IPS-18a (cell line): ENCODE measurements around the gene CNNM3.
"Not testable (repeated sequence)": the region's sequence is repeated elsewhere in the genome, so short reads cannot be mapped to it uniquely, and the experiment has no call there.

Experiments
- H3K27ac ChIP-seq: one replicate; pipeline ENCODE4 v1.5.1; 2013; ENCODE audit warnings: low read length
- H3K27me3 ChIP-seq: one replicate; pipeline ENCODE4 v1.6.1; 2013; ENCODE audit warnings: mild to moderate bottlenecking, low read length; ENCODE audit not compliant: control insufficient read depth, insufficient read depth
- H3K36me3 ChIP-seq: one replicate; pipeline ENCODE4 v1.6.1; 2013; ENCODE audit warnings: low read depth, low read length; ENCODE audit not compliant: control insufficient read depth
- H3K4me1 ChIP-seq: one replicate; pipeline ENCODE4 v1.6.1; 2013; ENCODE audit warnings: low read depth, low read length; ENCODE audit not compliant: control insufficient read depth
- H3K4me3 ChIP-seq: one replicate; pipeline ENCODE4 v1.5.1; 2013; ENCODE audit warnings: low read length
- H3K9ac ChIP-seq: one replicate; pipeline ENCODE4 v1.6.1; 2013; ENCODE audit warnings: mild to moderate bottlenecking, low read length, moderate library complexity
- H3K9me3 ChIP-seq: one replicate; pipeline ENCODE4 v1.6.1; 2013; ENCODE audit warnings: low read depth, low read length; ENCODE audit not compliant: control insufficient read depth

The CNNM3 gene

GRCh38 chr2:96801005-96801785, 14.9 kb upstream of the CNNM3 start:
- Histone ChIP-seq H3K36me3 (no peaks in the 10 kb centered on the region), H3K4me3 (no peak overlapping the region)

GRCh38 chr2:96801786-96802595, 14.1 kb upstream of the CNNM3 start:
- no peak overlapping the region for H3K27ac ChIP-seq
- no peaks in the 10 kb centered on the region for H3K36me3 ChIP-seq
- no peaks in the 10 kb centered on the region for H3K27me3 ChIP-seq
- H3K9ac ChIP-seq = no peak overlapping the region
- no peaks in the 10 kb centered on the region for H3K4me1 ChIP-seq
- H3K9me3 ChIP-seq = no peaks in the 10 kb centered on the region
- H3K4me3 ChIP-seq = no peak overlapping the region

More at GRCh38 chr2:96801005-96801785, 14.9 kb upstream of the CNNM3 start:
- H3K9ac ChIP-seq = no peak overlapping the region
- no peaks in the 10 kb centered on the region for H3K9me3 ChIP-seq
- no peaks in the 10 kb centered on the region for H3K27me3 ChIP-seq
- no peak overlapping the region for H3K27ac ChIP-seq
- H3K4me1 ChIP-seq = no peaks in the 10 kb centered on the region

- no peaks in the 10 kb centered on the region for H3K9me3 ChIP-seq
- no peak overlapping the region for H3K4me3 ChIP-seq
- H3K27me3 ChIP-seq = no peaks in the 10 kb centered on the region
- no peak overlapping the region for H3K9ac ChIP-seq
- H3K4me1 ChIP-seq = no peaks in the 10 kb centered on the region
- no peak overlapping the region for H3K27ac ChIP-seq
- H3K36me3 ChIP-seq = no peaks in the 10 kb centered on the region
Observed at GRCh38 chr2:96802721-96803120, 13.3 kb upstream of the CNNM3 start.

GRCh38 chr2:96804986-96805385, 11.1 kb upstream of the CNNM3 start:
- no peaks in the 10 kb centered on the region for H3K4me1 ChIP-seq
- no peak overlapping the region for H3K4me3 ChIP-seq
- no peaks in the 10 kb centered on the region for H3K9me3 ChIP-seq
- H3K27me3 ChIP-seq = no peaks in the 10 kb centered on the region
- H3K9ac ChIP-seq = no peak overlapping the region
- H3K27ac ChIP-seq = no peak overlapping the region
- H3K36me3 ChIP-seq = no peaks in the 10 kb centered on the region

GRCh38 chr2:96805946-96806345, 10.1 kb upstream of the CNNM3 start:
- H3K4me1 ChIP-seq, H3K9me3 ChIP-seq, H3K4me3 ChIP-seq, H3K36me3 ChIP-seq, H3K27ac ChIP-seq, H3K9ac ChIP-seq, H3K27me3 ChIP-seq: not testable (repeated sequence)

GRCh38 chr2:96806468-96807126, 9.5 kb upstream of the CNNM3 start:
- Histone ChIP-seq H3K4me1 (no peaks in the 10 kb centered on the region), H3K9ac (no peak overlapping the region), H3K27ac (no peak overlapping the region), H3K27me3 (no peaks in the 10 kb centered on the region), H3K9me3 (no peaks in the 10 kb centered on the region), H3K4me3 (no peak overlapping the region), H3K36me3 (no peaks in the 10 kb centered on the region)

GRCh38 chr2:96807127-96807471, 9.0 kb upstream of the CNNM3 start:
- no peaks in the 10 kb centered on the region for H3K4me1 ChIP-seq
- H3K9me3 ChIP-seq = no peaks in the 10 kb centered on the region
- no peaks in the 10 kb centered on the region for H3K27me3 ChIP-seq
- H3K27ac ChIP-seq = no peak overlapping the region
- H3K9ac ChIP-seq = no peak overlapping the region
- H3K4me3 ChIP-seq = no peak overlapping the region
- H3K36me3 ChIP-seq = no peaks in the 10 kb centered on the region

- H3K9me3 ChIP-seq = no peaks in the 10 kb centered on the region
- H3K27me3 ChIP-seq = no peaks in the 10 kb centered on the region
- H3K27ac ChIP-seq = no peak overlapping the region
Observed at GRCh38 chr2:96808176-96808837, 7.8 kb upstream of the CNNM3 start.

GRCh38 chr2:96809216-96809882, 6.7 kb upstream of the CNNM3 start:
- Histone ChIP-seq H3K4me1 (no peaks in the 10 kb centered on the region), H3K4me3 (no peak overlapping the region), H3K9ac (no peak overlapping the region), H3K27ac (no peak overlapping the region), H3K36me3 (no peaks in the 10 kb centered on the region), H3K9me3 (no peaks in the 10 kb centered on the region), H3K27me3 (no peaks in the 10 kb centered on the region)

More at GRCh38 chr2:96808176-96808837, 7.8 kb upstream of the CNNM3 start:
- H3K4me1 ChIP-seq = no peaks in the 10 kb centered on the region
- no peaks in the 10 kb centered on the region for H3K36me3 ChIP-seq
- no peak overlapping the region for H3K4me3 ChIP-seq
- no peak overlapping the region for H3K9ac ChIP-seq

GRCh38 chr2:96809951-96810782, 5.9 kb upstream of the CNNM3 start:
- H3K4me1 ChIP-seq = peaks cover 3% of the 10 kb centered on the region
- H3K27ac ChIP-seq = no peak overlapping the region
- H3K4me3 ChIP-seq = no peak overlapping the region
- H3K9me3 ChIP-seq = no peaks in the 10 kb centered on the region
- no peaks in the 10 kb centered on the region for H3K36me3 ChIP-seq
- no peaks in the 10 kb centered on the region for H3K27me3 ChIP-seq
- H3K9ac ChIP-seq = no peak overlapping the region
